HFFc6 (cell line): ENCODE measurements around the gene ABLIM1. TPM values are rescaled to one million over a fixed set of nuclear protein-coding genes. Genes with fewer than 3 reads are reported as not detected.

Experiments
- DNase-seq: peaks from one replicate; pipeline ENCODE4 v3.0.0-alpha.2; 2018
- H3K27ac Mint-ChIP-seq: 2 replicates; pipeline ENCODE4 v1.8.0; 2020; ENCODE audit warnings: mild to moderate bottlenecking, mixed read lengths
- H3K27me3 Mint-ChIP-seq: 2 replicates; pipeline ENCODE4 v1.8.0; 2021; ENCODE audit warnings: mild to moderate bottlenecking, moderate library complexity, mixed read lengths; ENCODE audit not compliant: insufficient read depth
- H3K36me3 Mint-ChIP-seq: 2 replicates; pipeline ENCODE4 v1.8.0; 2021; ENCODE audit warnings: low read depth, mixed read lengths
- H3K4me1 Mint-ChIP-seq: 2 replicates; pipeline ENCODE4 v1.8.0; 2020; ENCODE audit warnings: low read depth, mixed read lengths
- H3K4me3 Mint-ChIP-seq: 2 replicates; pipeline ENCODE4 v1.8.0; 2020; ENCODE audit warnings: mild to moderate bottlenecking, moderate library complexity, mixed read lengths
- H3K9me3 Mint-ChIP-seq: 2 replicates; pipeline ENCODE4 v1.8.0; 2020; ENCODE audit warnings: mild to moderate bottlenecking, mixed read lengths
- CTCF ChIP-seq: fragments of 200-600 bp; sonication (generic); IDR thresholded peaks from 2 replicates; pipeline ENCODE4 v1.5.0; 2021; ENCODE audit warnings: antibody characterized with exemption, mild to moderate bottlenecking
- total RNA-seq, 6 experiments: library from RNA; stranded (reverse); fragmentation: NEBNext Ultra II Directional; extraction: Animal tissue kit (Norgen Biotek cat#: 25700); gene quantifications; 2 replicates in 1 of 6; 3 replicates in 5 of 6; pipeline ENCODE4 v1.2.3, GENCODE V29; 2021

Gene ABLIM1
- total RNA-seq, 6 experiments from 2014 or later, result 8.0 to 14.6 (median 8.7) TPM

DNA sequence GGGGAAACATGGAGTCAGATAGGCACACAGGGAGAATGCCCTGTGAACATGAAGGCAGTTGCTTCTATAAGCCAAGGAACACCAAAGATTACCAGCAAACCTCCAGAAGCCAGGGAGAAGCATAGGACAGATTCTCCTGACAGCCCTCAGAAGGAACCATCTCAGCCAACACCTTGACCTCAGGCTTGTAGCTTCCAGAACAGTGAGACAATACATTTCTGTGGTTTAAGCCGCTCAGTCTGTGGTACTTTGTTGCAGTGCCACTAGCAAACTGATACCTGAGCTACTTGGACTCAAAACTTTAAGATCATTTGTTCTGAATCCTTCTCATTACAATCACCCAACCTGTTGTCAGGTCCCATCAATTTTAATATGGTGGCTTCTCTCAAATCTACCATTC is 31.2 kb downstream of the ABLIM1 start:
- Mint-ChIP-seq H3K4me1 (peaks cover 70% of the 10 kb centered on the region), H3K27ac (no peak overlapping the region), H3K36me3 (peaks cover 9% of the 10 kb centered on the region), H3K27me3 (no peaks in the 10 kb centered on the region; the same call in 1 of the 2 replicates), H3K9me3 (peaks cover 8% of the 10 kb centered on the region; the same call in 1 of the 2 replicates), H3K4me3 (no peak overlapping the region)
- TF ChIP-seq CTCF, result no peak
- DNase-seq, result no peak

- peaks cover 1% of the 10 kb centered on the region for H3K27me3 Mint-ChIP-seq
- H3K9me3 Mint-ChIP-seq, result peaks cover 8% of the 10 kb centered on the region; the same call in 1 of the 2 replicates
- peaks cover 54% of the 10 kb centered on the region for H3K4me1 Mint-ChIP-seq
- no peak overlapping the region; the same call in 1 of the 2 replicates for H3K27ac Mint-ChIP-seq
- no peak for TF ChIP-seq CTCF
- H3K4me3 Mint-ChIP-seq, result no peak overlapping the region
- DNase-seq, result no peak
- peaks cover 9% of the 10 kb centered on the region for H3K36me3 Mint-ChIP-seq
These were observed 32.9 kb downstream of the ABLIM1 start for GRCh38 chr10:114624951-114625780.

GRCh38 chr10:114624422-114624821 is 33.7 kb downstream of the ABLIM1 start:
- DNase-seq, result no peak
- H3K27ac Mint-ChIP-seq, result peak overlapping the region; percentile 79
- peaks cover 1% of the 10 kb centered on the region for H3K27me3 Mint-ChIP-seq
- H3K9me3 Mint-ChIP-seq, result peaks cover 8% of the 10 kb centered on the region; the same call in 1 of the 2 replicates
- H3K4me3 Mint-ChIP-seq, result no peak overlapping the region
- no peak for TF ChIP-seq CTCF
- peaks cover 47% of the 10 kb centered on the region for H3K4me1 Mint-ChIP-seq
- peaks cover 9% of the 10 kb centered on the region for H3K36me3 Mint-ChIP-seq

GRCh38 chr10:114623661-114624294 is 34.3 kb downstream of the ABLIM1 start:
- Mint-ChIP-seq H3K36me3 (peaks cover 9% of the 10 kb centered on the region), H3K9me3 (peaks cover 8% of the 10 kb centered on the region; the same call in 1 of the 2 replicates), H3K27ac (peak overlapping the region; percentile 79), H3K4me1 (peaks cover 46% of the 10 kb centered on the region), H3K27me3 (peaks cover 1% of the 10 kb centered on the region), H3K4me3 (peak overlapping the region; percentile 45; the same call in 1 of the 2 replicates)
- TF ChIP-seq CTCF, result peak; percentile 29; the same call in 1 of the 2 replicates
- DNase-seq, result peak; percentile 90

DNA sequence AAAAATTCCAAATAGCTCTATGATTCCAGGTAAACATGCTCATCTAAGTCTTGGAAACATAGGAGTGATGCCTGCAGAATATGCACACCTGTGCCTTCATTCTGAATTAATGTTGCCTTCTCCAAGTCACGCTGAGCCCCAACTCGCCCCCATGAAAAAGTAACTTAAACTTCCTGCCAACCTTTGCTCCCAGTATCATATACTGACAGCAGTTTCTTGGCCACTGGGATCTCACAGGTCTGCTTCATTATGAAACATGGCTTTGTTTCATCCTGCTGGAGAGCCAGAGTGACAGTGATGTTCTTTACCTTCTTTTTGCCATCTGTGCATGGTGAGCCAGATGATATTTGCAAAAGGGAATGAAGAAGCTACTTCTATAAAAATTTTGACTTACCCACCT is 34.9 kb downstream of the ABLIM1 start:
- Mint-ChIP-seq H3K9me3 (peaks cover 8% of the 10 kb centered on the region; the same call in 1 of the 2 replicates), H3K4me3 (peak overlapping the region; percentile 45; the same call in 1 of the 2 replicates), H3K27me3 (peaks cover 1% of the 10 kb centered on the region), H3K36me3 (peaks cover 9% of the 10 kb centered on the region), H3K27ac (peak overlapping the region; percentile 79; the same call in 1 of the 2 replicates), H3K4me1 (peaks cover 46% of the 10 kb centered on the region)
- TF ChIP-seq CTCF, result no peak
- no peak for DNase-seq
